Ramos (cell line): ENCODE results near the gene NOS1.
"Not testable (repeated sequence)": the region's sequence is repeated elsewhere in the genome, so short reads cannot be mapped to it uniquely, and the experiment has no call there.

Experiments used
- in situ Hi-C: fragments of 300-500 bp; cut with MboI; formaldehyde crosslinking; loops from one replicate; pipeline ENCODE4 v1.14.3; 2022; ENCODE audit warnings: low sequenced_read_pairs; ENCODE audit not compliant: unreplicated experiment

Gene NOS1

GRCh38 chr12:117361347-117361751 lies at the start of gene NOS1:
Gene NOS1, minus strand, starts transcription at chr12:117361626. Its CDS starts 30,557 bp downstream, at chr12:117331069.
- in situ Hi-C loops, result no loop called here

DNA sequence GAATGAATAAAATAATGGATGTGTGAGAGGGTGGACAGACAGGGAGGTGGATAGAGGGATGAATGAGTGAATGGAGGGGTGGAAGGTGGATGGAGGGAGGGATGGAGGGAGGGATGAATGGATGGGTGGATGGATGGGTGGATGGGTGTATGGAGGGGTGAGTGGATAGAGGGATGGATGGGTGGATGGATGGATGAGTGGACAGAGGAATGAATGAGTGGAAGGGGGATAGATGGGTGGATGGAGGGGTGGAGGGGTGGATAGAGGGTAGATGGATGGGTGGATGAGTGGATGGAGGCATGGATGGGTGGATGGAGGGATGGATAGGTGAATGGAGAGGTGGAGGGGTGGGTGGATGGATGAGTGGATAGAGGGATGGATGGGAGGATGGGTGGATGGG lies 47.9 kb upstream of the NOS1 start:
- in situ Hi-C loops, result no loop called here

DNA sequence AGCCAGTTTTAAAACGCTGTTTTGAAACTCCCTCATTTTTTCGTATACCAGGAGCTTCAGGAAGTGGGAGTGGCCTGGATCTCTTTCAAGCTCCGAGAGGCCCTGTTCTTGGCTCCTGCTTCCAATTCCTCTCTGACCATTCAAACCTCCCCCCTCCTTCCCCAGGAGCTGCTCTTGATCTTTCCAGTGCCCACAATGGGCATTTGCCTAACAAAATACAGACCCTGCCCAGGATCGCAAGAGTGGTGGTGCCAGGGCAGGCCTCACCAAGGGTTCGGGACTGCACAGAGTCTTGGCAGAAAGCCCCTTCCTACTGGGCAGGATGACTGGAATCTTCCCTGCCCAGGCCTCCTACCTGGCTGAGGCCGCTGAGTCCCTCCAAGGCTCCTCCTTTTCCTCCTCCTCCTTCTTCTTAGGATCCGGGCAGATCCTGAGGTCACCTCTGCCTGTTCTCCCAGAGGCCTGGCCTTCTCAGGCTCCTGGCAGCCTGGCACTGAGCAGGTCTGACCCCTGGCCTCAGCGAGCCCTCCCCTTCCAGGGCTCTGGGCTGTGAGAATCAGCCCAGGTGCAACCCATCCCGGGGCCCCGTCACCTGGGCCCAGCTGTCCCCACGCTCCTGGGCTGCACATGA lies 46.9 kb upstream of the NOS1 start:
- in situ Hi-C loops, result no loop called here

GRCh38 chr12:117404940-117405339 lies 43.5 kb upstream of the NOS1 start:
- in situ Hi-C loops, result no loop called here

DNA sequence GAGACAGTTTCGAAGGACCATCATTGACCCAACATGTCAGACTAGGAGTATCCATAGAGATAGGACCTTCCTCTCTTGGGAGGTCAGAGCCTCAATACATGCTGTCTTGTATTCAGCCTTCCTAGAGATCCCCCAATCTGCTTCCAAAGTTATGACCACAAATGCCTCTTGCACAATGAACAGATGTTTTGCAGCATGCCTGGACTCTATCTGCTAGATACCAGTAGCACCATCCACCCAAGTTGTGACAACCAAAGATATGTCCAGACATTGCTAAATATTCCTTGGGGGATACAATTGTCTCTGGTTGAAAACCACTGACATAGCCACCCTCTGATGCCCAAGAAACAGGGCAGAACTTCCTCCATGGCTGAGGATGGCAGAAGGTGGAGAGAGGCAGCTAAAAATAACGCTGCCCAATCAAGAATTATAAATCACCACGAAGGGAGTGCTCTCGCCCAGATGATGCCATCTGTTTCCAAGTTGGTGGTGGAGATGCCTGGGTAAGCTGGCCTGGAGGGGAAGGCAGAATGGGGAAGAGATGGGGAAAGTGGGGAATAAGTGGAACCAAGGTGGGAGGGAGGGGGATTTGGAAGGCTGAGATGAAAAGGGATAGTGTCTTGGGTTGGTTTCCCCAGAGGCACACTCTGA lies 42.9 kb upstream of the NOS1 start:
- in situ Hi-C loops, result no loop called here

DNA sequence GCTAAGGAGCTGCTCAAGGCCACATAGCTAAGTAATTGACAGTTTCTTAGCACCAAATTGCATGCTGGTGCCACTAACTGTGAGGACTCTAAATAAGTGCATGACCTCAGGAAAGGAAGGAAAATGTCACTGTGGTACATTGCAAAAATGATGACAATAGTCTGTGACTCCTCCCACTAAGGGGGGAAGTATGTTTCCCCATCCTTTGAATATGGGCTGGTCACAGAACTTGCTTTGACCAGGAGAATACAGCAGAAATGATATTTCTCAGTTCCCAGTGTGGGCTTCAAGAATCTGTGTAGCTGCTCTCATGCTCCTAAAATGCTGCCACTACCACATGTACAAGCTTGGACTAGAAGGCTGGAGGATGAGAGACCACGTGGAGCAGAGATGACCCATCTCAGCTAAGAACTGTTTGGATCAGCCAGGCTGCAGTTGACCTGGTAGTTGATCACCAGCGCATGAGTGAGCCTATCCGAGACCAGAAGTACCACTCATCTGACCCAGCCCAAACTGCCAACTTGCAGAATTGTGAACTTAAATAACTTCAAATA lies 42.2 kb upstream of the NOS1 start:
- in situ Hi-C loops, result no loop called here

DNA sequence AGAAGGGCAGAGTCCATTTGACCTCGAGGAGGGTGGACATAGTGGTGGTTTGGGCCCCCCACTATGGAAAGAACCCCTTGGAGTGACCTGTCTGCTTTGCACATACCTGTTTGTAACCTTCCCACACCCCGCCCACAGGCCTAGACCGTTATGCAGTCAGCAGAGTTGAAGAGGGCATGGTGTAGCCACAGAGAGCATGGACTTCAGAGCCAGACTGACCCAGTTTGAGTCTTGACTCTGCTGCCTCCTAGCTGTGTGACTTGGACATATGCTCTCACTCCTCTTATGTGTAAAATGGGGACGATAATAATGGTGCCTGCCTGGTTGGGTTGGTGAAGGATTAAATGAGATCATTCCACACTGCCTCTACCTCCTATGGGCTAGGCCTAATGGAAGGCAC lies 40.9 kb upstream of the NOS1 start:
- in situ Hi-C loops, result no loop called here

- in situ Hi-C loops, result no loop called here
Observed at GRCh38 chr12:117400912-117401311, 39.5 kb upstream of the NOS1 start.

GRCh38 chr12:117398482-117398881 lies 37.1 kb upstream of the NOS1 start:
- in situ Hi-C loops, result not testable (repeated sequence)

GRCh38 chr12:117395766-117396165 lies 34.3 kb upstream of the NOS1 start:
- in situ Hi-C loops, result no loop called here

DNA sequence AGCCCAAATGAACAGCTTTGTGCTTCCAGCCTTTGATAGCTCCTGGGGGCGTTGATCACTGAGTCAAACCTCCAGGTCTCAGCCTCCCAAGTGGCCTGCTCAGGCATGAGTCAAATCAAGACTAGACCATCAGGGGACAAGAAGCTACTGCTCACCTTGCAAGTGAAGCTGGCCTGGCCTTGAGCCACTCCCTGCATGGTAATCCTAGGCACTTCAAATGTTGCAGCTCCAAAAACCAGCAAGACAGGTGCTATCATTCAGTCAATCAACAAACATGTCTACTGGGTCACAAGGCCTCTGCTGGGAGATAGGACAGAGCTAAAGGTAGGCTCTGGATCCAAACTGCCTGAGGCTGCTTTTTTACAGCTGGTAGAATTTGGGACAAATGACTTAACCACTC lies 33.1 kb upstream of the NOS1 start:
- in situ Hi-C loops, result no loop called here

DNA sequence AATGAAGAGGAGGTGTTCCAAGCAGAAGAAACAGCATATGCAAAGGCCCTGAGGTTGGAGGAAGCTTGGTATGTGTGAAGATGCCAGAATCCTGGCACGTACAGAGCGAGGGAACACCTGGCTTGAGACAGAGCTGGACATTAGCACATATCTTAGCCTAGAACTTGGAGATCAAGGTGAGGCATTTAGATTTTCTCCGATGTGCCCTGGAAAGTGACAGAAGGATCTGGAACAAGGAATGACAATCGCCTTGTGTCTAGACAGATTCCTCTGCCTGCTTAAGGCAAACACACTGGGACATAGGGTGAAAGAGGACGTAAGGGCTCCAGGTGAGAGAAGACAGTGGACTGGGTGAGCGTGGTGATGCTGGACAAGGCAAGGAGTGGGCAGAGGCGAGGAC lies 32.2 kb upstream of the NOS1 start:
- in situ Hi-C loops, result no loop called here

DNA sequence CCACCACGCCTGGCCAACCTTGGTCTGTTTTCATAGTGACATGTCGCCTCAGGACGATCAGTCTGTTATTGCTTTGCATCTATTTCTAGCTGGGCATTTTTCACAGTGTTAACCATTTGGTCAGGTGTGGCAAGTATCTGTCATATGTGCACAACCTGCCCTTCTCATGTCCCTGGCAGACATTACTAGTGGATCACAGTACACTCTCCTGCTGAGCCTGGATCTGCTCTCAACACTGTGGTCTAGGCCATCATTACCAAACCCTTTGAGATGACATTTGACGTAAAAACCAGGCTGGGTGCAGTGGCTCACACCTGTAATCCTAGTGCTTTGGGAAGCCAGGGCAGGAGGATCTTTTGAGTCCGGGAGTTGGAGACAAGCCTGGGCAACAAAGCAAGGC lies 29.4 kb upstream of the NOS1 start:
- in situ Hi-C loops, result no loop called here

DNA sequence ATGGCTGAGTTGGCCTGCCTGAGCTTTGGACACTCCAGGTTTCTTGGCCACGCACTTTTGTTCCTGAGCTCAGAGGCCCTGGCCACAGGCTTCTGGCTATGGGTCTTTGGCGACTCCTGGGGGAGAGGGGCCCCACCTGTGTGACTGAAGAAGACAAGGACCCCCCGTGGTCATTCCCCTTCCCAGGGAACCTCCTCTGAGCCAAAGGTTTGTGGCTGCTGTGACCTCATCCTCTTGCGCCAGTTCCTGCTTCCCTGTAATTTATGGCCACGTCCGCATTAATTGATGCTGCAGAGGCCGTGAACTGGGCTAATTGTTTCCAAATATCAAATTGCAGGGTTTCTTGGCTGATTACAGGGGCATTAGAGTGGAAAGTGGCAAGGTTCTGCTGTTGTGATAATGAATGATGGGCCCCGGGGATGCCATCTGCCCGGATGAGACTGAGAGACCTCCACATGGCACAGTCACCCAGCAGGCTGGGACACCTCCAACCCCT lies 27.6 kb upstream of the NOS1 start:
- in situ Hi-C loops, result no loop called here

DNA sequence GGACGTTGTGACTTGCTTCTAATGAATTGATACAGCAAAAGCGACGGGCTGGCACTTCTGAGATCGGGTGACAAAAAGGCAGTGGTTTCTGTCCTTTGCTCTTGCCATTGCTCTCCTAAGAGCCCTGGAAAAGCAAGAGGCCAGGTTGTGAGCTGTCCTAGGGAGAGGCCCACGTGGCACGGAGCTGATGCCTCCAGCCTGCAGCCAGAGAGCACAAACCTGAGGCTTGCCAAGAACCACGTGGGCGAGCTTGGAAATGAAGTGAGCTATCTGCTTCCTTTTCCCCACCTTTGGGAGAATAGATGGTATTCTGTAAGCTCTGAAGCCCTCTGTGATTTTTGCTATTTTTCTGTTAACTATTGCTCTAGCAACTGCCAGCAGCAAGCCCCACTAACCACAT lies 26.4 kb upstream of the NOS1 start:
- in situ Hi-C loops, result no loop called here

GRCh38 chr12:117384735-117385134 lies 23.3 kb upstream of the NOS1 start:
- in situ Hi-C loops, result no loop called here

DNA sequence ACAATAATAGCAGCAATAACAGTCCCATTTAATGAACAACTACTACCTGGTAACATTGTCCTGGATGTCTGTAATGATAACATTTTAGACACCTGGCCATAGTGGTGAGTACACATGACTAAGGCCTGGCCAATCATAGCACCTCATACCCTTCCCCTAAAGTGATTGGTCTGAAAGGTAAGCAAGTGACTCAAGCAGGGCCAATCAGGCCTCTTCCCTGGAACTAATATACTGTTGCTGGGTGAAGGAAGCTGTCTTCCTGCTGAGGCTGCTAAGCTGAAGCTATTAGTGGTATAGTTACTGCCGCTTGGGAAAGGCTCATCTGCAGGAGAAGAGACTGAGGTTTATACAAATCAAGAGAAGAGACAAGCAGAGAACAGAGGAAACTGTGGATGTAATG lies 18.7 kb upstream of the NOS1 start:
- in situ Hi-C loops, result no loop called here

DNA sequence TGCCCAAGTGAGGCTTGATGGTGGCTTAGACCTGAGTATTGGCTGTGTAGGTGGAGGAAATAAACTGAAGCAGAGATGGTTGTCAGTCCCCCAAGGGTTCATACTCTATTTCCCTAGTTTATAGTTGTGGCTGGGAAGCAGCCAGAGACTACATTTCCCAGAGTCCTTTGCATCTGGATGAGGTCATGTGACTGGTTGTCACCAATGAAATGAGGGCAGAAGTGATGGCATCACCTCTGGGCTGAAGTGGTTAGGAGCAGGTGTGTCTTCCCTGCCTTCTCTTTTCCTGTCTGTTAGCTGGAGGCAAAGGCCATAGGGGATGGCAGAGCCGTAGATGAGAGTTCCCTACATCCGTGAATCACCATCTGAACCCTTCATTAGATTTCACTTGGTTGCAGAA lies 16.3 kb upstream of the NOS1 start:
- in situ Hi-C loops, result no loop called here

DNA sequence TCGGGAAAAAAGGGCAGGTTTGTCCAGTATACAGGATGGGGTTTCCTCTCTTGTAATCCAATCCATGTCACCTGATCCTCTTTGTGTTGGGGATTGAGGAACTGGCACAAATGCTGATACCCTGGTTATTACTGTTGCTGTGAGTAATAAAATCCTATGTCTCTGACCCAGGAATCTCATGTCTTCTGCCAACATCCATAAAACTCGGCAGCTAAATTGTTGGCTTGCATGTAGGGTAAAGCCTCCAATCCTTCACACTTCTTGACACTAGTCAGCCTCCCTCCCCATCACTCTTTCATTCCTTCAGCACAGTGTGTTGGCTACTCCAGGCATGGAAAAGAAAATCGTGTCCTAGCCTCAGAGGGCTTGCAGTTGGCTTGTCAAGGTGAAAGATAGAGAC lies 9.2 kb upstream of the NOS1 start:
- in situ Hi-C loops, result no loop called here

- in situ Hi-C loops, result loop anchor here (5.0 kb wide), 1 partner anchor 467 kb away; no protein-coding TSS in a partner anchor
Observed at GRCh38 chr12:117370000-117370399, 8.6 kb upstream of the NOS1 start.

DNA sequence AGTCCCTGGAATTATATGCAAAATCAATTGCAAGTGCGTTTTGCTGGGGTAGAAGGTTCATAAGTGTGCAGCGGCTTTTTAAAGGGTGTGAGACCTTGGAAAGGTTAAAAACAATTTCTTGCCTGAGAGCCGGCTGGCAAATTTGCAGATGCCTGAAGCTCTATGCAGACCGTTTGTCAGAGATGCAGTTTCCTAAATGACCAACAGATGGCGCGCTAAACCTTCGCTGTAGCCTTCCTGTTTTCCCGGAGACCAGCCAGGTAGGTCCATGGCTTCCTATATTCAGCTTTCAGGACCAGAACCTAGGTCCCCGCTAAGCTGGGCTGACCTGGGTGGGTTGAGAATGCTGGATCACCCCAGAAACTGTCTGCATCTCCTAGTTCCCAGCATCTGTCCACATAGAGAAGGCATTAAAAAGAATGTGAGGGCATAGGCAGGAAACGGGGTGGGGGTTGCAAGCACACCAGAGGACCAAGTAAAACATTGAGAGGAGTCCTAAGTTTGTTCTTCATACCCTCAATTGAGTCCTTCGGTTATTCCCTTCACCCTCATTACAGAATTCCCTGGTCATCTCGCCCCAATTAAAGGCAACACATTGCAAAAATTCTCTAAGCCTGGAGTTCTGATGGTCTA lies 5.7 kb upstream of the NOS1 start:
- in situ Hi-C loops, result loop anchor here (5.0 kb wide), 1 partner anchor 470 kb away; no protein-coding TSS in a partner anchor
